HCT116 (cell line): Measurements from ENCODE around the gene MCRIP1. TPM values are rescaled to one million over a fixed set of nuclear protein-coding genes. Genes with fewer than 3 reads are reported as not detected.

Experiments used
- ATAC-seq: fragments of 200-7000 bp; cut with Tn5 transposase; 2 replicates; pipeline ENCODE4 v1.9.1; 2020; ENCODE audit warnings: mild to moderate bottlenecking, moderate library complexity
- BruUV-seq: library from RNA; stranded (reverse); fragments of 400-500 nt; replicated peaks from 2 replicates; lab custom pipeline; 2021; lab: Mats Ljungman, UMichigan
- CTCF ChIA-PET: fragments of 300-600 bp; sonication (Branson Sonifier 250); formaldehyde crosslinking; loops from one replicate; lab custom pipeline; 2021; ENCODE audit warnings: antibody characterized with exemption; lab: Charles Lee
- POLR2A ChIA-PET: fragments of 300-600, 350-600 bp; sonication (Branson Sonifier 250); formaldehyde crosslinking; loops from one replicate; lab custom pipeline; 2021; ENCODE audit warnings: antibody characterized with exemption; lab: Charles Lee
- RAD21 ChIA-PET, 2 experiments: fragments of 300-600 bp; sonication (Branson Sonifier 250); formaldehyde crosslinking; loops; one replicate each; lab custom pipeline; 2023; ENCODE audit warnings: low total read pairs in 2 of 2; ENCODE audit not compliant: uncharacterized antibody in 2 of 2, unreplicated experiment in 2 of 2, low non-redundant PET in 1 of 2; lab: Charles Lee
- DNase-seq: peaks from one replicate; pipeline ENCODE4 v3.0.0-alpha.2; 2010; ENCODE audit warnings: low read depth, low spot score
- H2AFZ ChIP-seq: fragments of 200-600 bp; shearing (Covaris generic), sonication (generic); 2 replicates; pipeline ENCODE4 v1.6.1; 2017; ENCODE audit warnings: low read depth, mixed run types, mixed read lengths, antibody characterized with exemption, low read length; ENCODE audit not compliant: poor library complexity, severe bottlenecking
- H3K27ac ChIP-seq: 2 replicates; pipeline ENCODE4 v1.5.1; 2012; ENCODE audit warnings: low read depth, low read length
- H3K27me3 ChIP-seq: fragments of 200-600 bp; sonication (generic); 2 replicates; pipeline ENCODE4 v1.6.1; 2016; ENCODE audit warnings: mixed run types, low read length, mixed read lengths; ENCODE audit not compliant: insufficient read depth
- H3K36me3 ChIP-seq, 2 experiments: fragments of 200-500 bp in 1 of 2; fragments of 200-600 bp in 1 of 2; sonication (Bioruptor generic) in 1 of 2; sonication (generic) in 1 of 2; 2 replicates each; pipeline versions ENCODE4 v1.5.1 to v1.6.1; 2014 to 2016; ENCODE audit warnings: low read length in 2 of 2, inconsistent platforms in 1 of 2, mixed read lengths in 1 of 2, mixed run types in 1 of 2; ENCODE audit not compliant: insufficient read depth in 2 of 2, control insufficient read depth in 1 of 2
- H3K4me1 ChIP-seq, 2 experiments: fragments of 200-600 bp in 1 of 2; sonication (generic) in 1 of 2; 2 replicates each; pipeline versions ENCODE4 v1.5.1 to v1.6.1; 2012 to 2017; ENCODE audit warnings: low read length in 2 of 2, inconsistent platforms in 1 of 2, mild to moderate bottlenecking in 1 of 2, mixed read lengths in 1 of 2, mixed run types in 1 of 2, moderate library complexity in 1 of 2; ENCODE audit not compliant: insufficient read depth in 2 of 2, control insufficient read depth in 1 of 2
- H3K4me2 ChIP-seq: fragments of 200-600 bp; sonication (generic); 2 replicates; pipeline ENCODE4 v1.6.1; 2017; ENCODE audit warnings: mixed run types, low read length, mixed read lengths
- H3K4me3 ChIP-seq, 2 experiments: fragments of 200-600 bp in 1 of 2; sonication (generic) in 1 of 2; replicated peaks in 1 of 2; 2 replicates each; pipeline ENCODE4 v1.5.1; 2011 to 2016; ENCODE audit warnings: low read length in 2 of 2, control low read depth in 1 of 2, low read depth in 1 of 2, mild to moderate bottlenecking in 1 of 2, mixed read lengths in 1 of 2, mixed run types in 1 of 2
- H3K79me2 ChIP-seq: fragments of 200-600 bp; sonication (generic); 2 replicates; pipeline ENCODE4 v1.6.1; 2017; ENCODE audit warnings: mild to moderate bottlenecking, mixed run types, low read length, moderate library complexity, mixed read lengths; ENCODE audit not compliant: insufficient read depth
- H3K9ac ChIP-seq: fragments of 200-600 bp; sonication (generic); 2 replicates; pipeline ENCODE4 v1.6.1; 2016; ENCODE audit warnings: low read length, mixed read lengths
- H3K9me2 ChIP-seq: fragments of 200-600 bp; sonication (generic), shearing (Covaris generic); 2 replicates; pipeline ENCODE4 v1.6.1; 2017; ENCODE audit warnings: mixed run types, mild to moderate bottlenecking, moderate library complexity; ENCODE audit not compliant: insufficient read depth
- H3K9me3 ChIP-seq, 2 experiments: fragments of 200-500 bp in 1 of 2; fragments of 200-600 bp in 1 of 2; sonication (Bioruptor generic) in 1 of 2; sonication (generic) in 1 of 2; 2 replicates each; pipeline ENCODE4 v1.6.1; 2014 to 2017; ENCODE audit warnings: low read length in 2 of 2, mixed read lengths in 2 of 2, inconsistent platforms in 1 of 2, low read depth in 1 of 2, mild to moderate bottlenecking in 1 of 2, mixed run types in 1 of 2, moderate library complexity in 1 of 2; ENCODE audit not compliant: control insufficient read depth in 1 of 2, insufficient read depth in 1 of 2
- H4K20me1 ChIP-seq: fragments of 200-600 bp; sonication (generic), shearing (Covaris generic); 2 replicates; pipeline ENCODE4 v1.6.1; 2017; ENCODE audit warnings: mixed run types, mild to moderate bottlenecking, moderate library complexity; ENCODE audit not compliant: insufficient read depth
- ATF3 ChIP-seq: IDR thresholded peaks from 2 replicates; pipeline ENCODE4 v1.6.1; 2012
- CEBPB ChIP-seq: IDR thresholded peaks from 2 replicates; pipeline ENCODE4 v1.6.1; 2012; ENCODE audit warnings: low read depth
- JUND ChIP-seq: IDR thresholded peaks from 2 replicates; pipeline ENCODE4 v1.6.1; 2012
- POLR2A ChIP-seq: IDR thresholded peaks from 2 replicates; pipeline ENCODE4 v1.7.0; 2011; ENCODE audit warnings: borderline replicate concordance; ENCODE audit not compliant: insufficient read depth, insufficient read length; ENCODE audit errors: extremely low read depth
- RAD21 ChIP-seq: IDR thresholded peaks from 2 replicates; pipeline ENCODE4 v1.6.1; 2012; ENCODE audit warnings: low read depth, mild to moderate bottlenecking
- TCF7L2 ChIP-seq: IDR thresholded peaks from 2 replicates; pipeline ENCODE4 v1.7.0; 2011; ENCODE audit warnings: borderline replicate concordance, inconsistent platforms; ENCODE audit not compliant: insufficient read depth, insufficient read length; ENCODE audit errors: extremely low read depth
- YY1 ChIP-seq: IDR thresholded peaks from 2 replicates; pipeline ENCODE4 v1.6.1; 2011; ENCODE audit warnings: low read length, low read depth, moderate library complexity, mild to moderate bottlenecking; ENCODE audit not compliant: insufficient replicate concordance; ENCODE audit errors: extremely low read depth
- intact Hi-C: fragments of 100-400 bp; cut with micrococcal nuclease; formaldehyde crosslinking; loops from 2 replicates; pipeline ENCODE4 v1.10.0; 2022
- total RNA-seq: library from RNA; stranded (reverse); gene quantifications from one replicate; pipeline ENCODE4 v1.2.1, GENCODE V29; 2021; ENCODE audit not compliant: unreplicated experiment

MCRIP1 gene
- total RNA-seq, 1 experiment from 2014 or later = 59.2 TPM

- Histone ChIP-seq H3K4me1 (peaks cover 3 to 15% of the 10 kb centered on the region in 2 experiments; a peak in 2 of 4 replicates), H3K9me3 (no peaks in the 10 kb centered on the region), H3K4me3 (no peak overlapping the region), H3K9me2 (no peaks in the 10 kb centered on the region), H3K27ac (no peak overlapping the region), H3K36me3 (no peaks in the 10 kb centered on the region), H3K4me2 (no peak overlapping the region), H4K20me1 (no peaks in the 10 kb centered on the region), H3K79me2 (no peaks in the 10 kb centered on the region), H3K27me3 (peaks cover 10% of the 10 kb centered on the region; the same call in 1 of the 2 replicates), H3K9ac (no peak overlapping the region), H2AFZ (no peak overlapping the region)
- no peak for ATAC-seq
- RAD21 ChIA-PET = no interaction called here
- no peak for TF ChIP-seq RAD21
- TF ChIP-seq TCF7L2 = no peak
- no peak for TF ChIP-seq ATF3
- no peak for TF ChIP-seq CEBPB
- no peak for TF ChIP-seq YY1
- no peak for TF ChIP-seq POLR2A
- TF ChIP-seq JUND = no peak
- intact Hi-C loops = no loop called here
- CTCF ChIA-PET = no interaction called here
- no TSS peak for BruUV-seq
- POLR2A ChIA-PET = no interaction called here
- DNase-seq = no peak
Measured at GRCh38 chr17:81811705-81812570, 21.2 kb downstream of the MCRIP1 start.

- H3K9me3 ChIP-seq = no peaks in the 10 kb centered on the region
Measured at GRCh38 chr17:81810892-81811704, 22.0 kb downstream of the MCRIP1 start.

More at GRCh38 chr17:81810892-81811704, 22.0 kb downstream of the MCRIP1 start:
- H4K20me1 ChIP-seq = no peaks in the 10 kb centered on the region
- intact Hi-C loops = no loop called here
- no peak overlapping the region for H3K27ac ChIP-seq
- H2AFZ ChIP-seq = no peak overlapping the region
- H3K4me1 ChIP-seq = peaks cover 0 to 11% of the 10 kb centered on the region in 2 experiments; a peak in 2 of 4 replicates
- RAD21 ChIA-PET = no interaction called here
- ATAC-seq = no peak
- POLR2A ChIA-PET = no interaction called here
- no peaks in the 10 kb centered on the region for H3K79me2 ChIP-seq
- no peaks in the 10 kb centered on the region for H3K36me3 ChIP-seq
- no peak overlapping the region for H3K4me3 ChIP-seq
- H3K4me2 ChIP-seq = no peak overlapping the region
- peaks cover 13% of the 10 kb centered on the region; the same call in 1 of the 2 replicates for H3K27me3 ChIP-seq
- BruUV-seq = no TSS peak
- TF ChIP-seq YY1 (no peak), RAD21 (no peak)
- no peak for DNase-seq
- no peak overlapping the region for H3K9ac ChIP-seq
- CTCF ChIA-PET = no interaction called here
- H3K9me2 ChIP-seq = no peaks in the 10 kb centered on the region
